Hepatocyte (in vitro differentiated cells): ENCODE results near the gene UBE2G1.
"Not testable (repeated sequence)": the region's sequence is repeated elsewhere in the genome, so short reads cannot be mapped to it uniquely, and the experiment has no call there.

Experiments
- CTCF ChIP-seq: fragments of 200-600 bp; sonication (generic); IDR thresholded peaks from 2 replicates; pipeline ENCODE4 v1.5.1; 2016; ENCODE audit warnings: antibody characterized with exemption, mild to moderate bottlenecking; ENCODE audit not compliant: poor library complexity
- EZH2 ChIP-seq: fragments of 200-600 bp; sonication (generic); IDR thresholded peaks from 2 replicates; pipeline ENCODE4 v1.6.1; 2016; ENCODE audit warnings: antibody characterized with exemption, mild to moderate bottlenecking, borderline replicate concordance
- EZH2phosphoT487 ChIP-seq: fragments of 200-600 bp; sonication (generic); IDR thresholded peaks from one replicate; pipeline ENCODE4 v1.6.1; 2018; ENCODE audit warnings: antibody characterized with exemption, mild to moderate bottlenecking, low read depth, moderate library complexity; ENCODE audit not compliant: unreplicated experiment, severe bottlenecking

- TF ChIP-seq CTCF, EZH2phosphoT487, EZH2: not testable (repeated sequence)
Measured at GRCh38 chr17:4367177-4367576, 702 bp upstream of the UBE2G1 start.
